Mesodermal cell (in vitro differentiated cells): ENCODE data around the gene C2CD2L. TPM values are rescaled to one million over a fixed set of nuclear protein-coding genes. Genes with fewer than 3 reads are reported as not detected.
"Not testable (repeated sequence)": the region's sequence is repeated elsewhere in the genome, so short reads cannot be mapped to it uniquely, and the experiment has no call there.

Source experiments
- H3K27ac ChIP-seq: 2 replicates; pipeline ENCODE4 v1.7.0; 2013; ENCODE audit warnings: mild to moderate bottlenecking, low read depth, low read length, moderate library complexity; ENCODE audit not compliant: severe bottlenecking
- H3K36me3 ChIP-seq: 2 replicates; pipeline ENCODE4 v1.7.1; 2013; ENCODE audit warnings: mild to moderate bottlenecking, low read length, moderate library complexity; ENCODE audit not compliant: control insufficient read depth, insufficient read depth
- H3K4me1 ChIP-seq: one replicate; pipeline ENCODE4 v1.7.1; 2013; ENCODE audit warnings: mild to moderate bottlenecking, low read length; ENCODE audit not compliant: insufficient read depth, control insufficient read depth, poor library complexity, severe bottlenecking
- H3K4me3 ChIP-seq: 2 replicates; pipeline ENCODE4 v1.7.0; 2013; ENCODE audit warnings: low read length, control low read depth, mild to moderate bottlenecking; ENCODE audit not compliant: insufficient read depth, poor library complexity, severe bottlenecking; ENCODE audit errors: extremely low read depth
- H3K9me3 ChIP-seq: 2 replicates; pipeline ENCODE4 v1.7.1; 2013; ENCODE audit warnings: mild to moderate bottlenecking, low read length, moderate library complexity; ENCODE audit not compliant: control insufficient read depth
- WGBS, 2 experiments: methylation state at CpG; one replicate each; pipeline ENCODE4 v1.1.5; 2013; ENCODE audit warnings: missing lambda C conversion rate in 2 of 2; ENCODE audit not compliant: insufficient coverage in 2 of 2; 5-methylcytosine and 5-hydroxymethylcytosine counted together
- polyA plus RNA-seq, 2 experiments: library from polyadenylated mRNA; stranded (reverse); fragments of 50-300 nt; gene quantifications; one replicate each; pipeline ENCODE4 v1.2.3, GENCODE V29; 2013

C2CD2L gene
- 9.9 TPM for polyA plus RNA-seq (2013, experiment 1 of 2)
- polyA plus RNA-seq (2013, experiment 2 of 2), result 8.1 TPM

DNA sequence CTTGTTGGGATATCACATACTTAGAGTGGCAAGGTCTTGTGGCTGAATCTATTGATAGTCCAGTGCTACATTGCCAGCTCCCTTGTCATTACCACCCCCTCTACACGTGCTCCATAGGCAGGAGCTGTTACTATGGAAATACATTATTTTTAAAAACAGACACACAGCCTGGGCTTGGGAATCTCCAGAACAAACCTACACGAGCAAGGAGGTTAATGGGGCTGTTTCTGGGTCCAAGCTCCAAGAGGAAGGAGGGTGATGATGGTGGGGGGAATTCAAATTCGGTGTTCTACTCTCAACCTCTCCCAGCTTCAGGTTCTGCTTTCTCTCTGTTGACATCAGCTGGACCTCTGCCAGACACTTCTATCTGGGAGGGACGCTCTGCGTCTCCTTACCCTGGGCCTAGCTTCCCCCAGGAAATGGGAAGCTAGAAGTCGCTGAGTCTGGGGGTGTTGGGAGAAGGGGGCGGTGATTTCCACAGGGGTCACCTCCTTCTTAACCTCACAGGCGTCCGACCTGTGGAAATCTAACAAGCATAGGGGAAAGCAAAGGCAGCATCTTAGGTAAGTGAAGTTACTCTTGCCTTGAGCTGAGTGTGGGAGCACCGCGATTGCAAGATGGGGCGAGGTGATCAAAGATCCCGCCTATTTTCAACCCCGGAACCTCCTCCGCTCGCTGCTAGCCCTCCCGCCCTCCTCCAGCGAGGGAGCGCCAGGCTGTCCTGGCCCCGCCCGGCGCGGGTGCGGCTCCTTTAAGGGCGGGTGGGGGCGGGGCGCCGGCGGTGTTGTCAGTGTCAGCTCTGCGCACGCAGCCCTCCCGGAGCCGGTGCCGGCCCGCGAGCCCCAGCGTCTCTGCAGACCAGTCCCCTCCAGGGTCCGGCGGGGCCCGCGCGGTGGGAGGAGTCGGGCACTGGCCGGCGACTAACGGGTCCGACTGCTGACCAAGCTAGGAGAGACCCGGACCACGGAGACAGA, at the start of gene C2CD2L:
Gene C2CD2L (plus strand): TSS at position 781 of the 974 bp plus-strand sequence. CDS start 398 bp downstream, outside the sequence.
- peaks cover 27% of the 10 kb centered on the region for H3K36me3 ChIP-seq
- peaks cover 17% of the 10 kb centered on the region for H3K4me1 ChIP-seq
- peak within 1 kb of the TSS; percentile 72 for H3K27ac ChIP-seq
- no peaks in the 10 kb centered on the region for H3K9me3 ChIP-seq
- peak within 1 kb of the TSS; percentile 75 for H3K4me3 ChIP-seq
- 3% methylated on average over 15 to 37 of the region's 49 CpGs for WGBS, 2 experiments

DNA sequence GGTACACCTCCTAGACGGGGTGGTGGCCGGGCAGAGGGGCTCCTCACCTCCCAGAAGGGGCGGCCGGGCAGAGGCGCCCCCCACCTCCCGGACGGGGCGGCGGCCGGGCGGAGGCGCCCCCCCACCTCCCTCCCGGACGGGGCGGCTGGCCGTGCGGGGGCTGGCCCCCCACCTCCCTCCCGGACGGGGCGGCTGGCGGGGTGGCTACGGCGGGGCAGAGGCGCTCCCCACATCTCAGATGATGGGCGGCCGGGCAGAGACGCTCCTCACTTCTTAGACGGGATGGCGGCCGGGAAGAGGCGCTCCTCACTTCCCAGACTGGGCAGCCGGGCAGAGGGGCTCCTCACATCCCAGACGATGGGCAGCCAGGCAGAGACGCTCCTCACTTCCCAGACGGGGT, 48.0 kb upstream of the C2CD2L start:
- 98% methylated on average over 8 of the region's 35 CpGs; no CpG with 5 or more reads in 1 of the 2 experiments for WGBS, 2 experiments
- H3K4me1 ChIP-seq, H3K9me3 ChIP-seq, H3K4me3 ChIP-seq, H3K27ac ChIP-seq: not testable (repeated sequence)
- peaks cover 17% of the 10 kb centered on the region for H3K36me3 ChIP-seq

DNA sequence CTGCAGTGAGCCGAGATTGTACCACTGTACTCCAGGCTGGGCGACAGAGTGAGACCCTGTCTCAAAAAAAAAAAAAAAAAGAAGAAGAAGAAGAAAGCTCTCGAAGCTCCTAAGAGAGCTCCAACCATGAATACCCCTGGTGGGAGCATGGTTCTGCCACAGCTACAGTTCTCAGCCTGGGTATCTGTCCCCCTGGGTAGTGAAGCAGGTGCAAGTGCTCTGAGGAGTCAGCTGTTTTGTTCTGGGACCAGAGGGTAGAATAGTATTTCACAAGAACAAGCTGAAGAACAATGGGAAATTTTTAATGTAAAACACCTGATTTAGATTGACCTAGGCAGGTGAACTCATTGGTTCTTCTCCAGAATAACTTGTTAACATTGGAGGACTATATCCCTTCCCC, 45.9 kb upstream of the C2CD2L start:
- WGBS, 2 experiments, result 89% methylated on average over 3 of the region's 3 CpGs; no CpG with 5 or more reads in 1 of the 2 experiments

DNA sequence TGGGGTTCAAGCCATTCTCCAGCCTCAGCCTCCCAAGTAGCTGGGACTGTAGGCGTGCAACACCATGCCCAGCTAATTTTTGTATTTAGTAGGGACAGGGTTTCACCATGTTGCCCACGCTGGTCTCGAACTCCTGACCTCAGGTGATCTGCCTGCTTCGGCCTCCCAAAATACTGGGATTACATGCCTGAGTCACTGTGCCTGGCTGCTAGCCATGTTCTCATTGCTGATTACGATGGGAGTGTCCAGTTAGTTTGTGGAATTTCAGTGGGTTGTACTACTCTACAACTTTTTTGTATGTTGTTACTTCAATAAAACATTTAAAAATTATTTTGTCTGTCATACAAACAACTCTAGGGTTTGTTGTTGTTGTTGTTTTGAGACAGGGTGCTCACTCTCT, 44.4 kb upstream of the C2CD2L start:
- Histone ChIP-seq H3K36me3 (peaks cover 2% of the 10 kb centered on the region), H3K4me3 (no peak overlapping the region), H3K4me1 (no peaks in the 10 kb centered on the region), H3K9me3 (no peaks in the 10 kb centered on the region), H3K27ac (no peak overlapping the region)
- 94 to 100% methylated on average over 3 to 4 of the region's 5 CpGs for WGBS, 2 experiments

More for the DNA sequence above, 45.9 kb upstream of the C2CD2L start:
- Histone ChIP-seq H3K4me3 (no peak overlapping the region), H3K27ac (no peak overlapping the region), H3K4me1 (no peaks in the 10 kb centered on the region), H3K36me3 (peaks cover 2% of the 10 kb centered on the region), H3K9me3 (no peaks in the 10 kb centered on the region)

DNA sequence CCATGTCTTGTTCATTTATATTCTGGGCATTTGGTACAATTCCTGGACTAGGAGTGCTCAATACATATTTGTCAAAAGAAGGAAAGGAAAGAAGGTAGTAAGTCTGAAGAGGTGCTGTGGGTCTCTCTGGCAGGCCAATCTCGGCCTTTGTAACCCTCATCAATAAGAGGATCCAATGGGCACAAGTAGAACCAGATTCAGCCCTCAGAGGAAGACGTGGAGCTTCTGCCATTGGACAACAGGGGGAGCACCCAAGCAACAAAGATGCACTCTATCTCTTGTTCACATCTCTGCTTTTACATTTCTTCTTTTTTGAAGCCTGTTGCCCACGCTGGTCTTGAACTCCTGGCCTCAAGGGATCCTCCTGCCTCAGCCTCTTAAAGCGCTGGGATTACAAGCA, 41.8 kb upstream of the C2CD2L start:
- WGBS, 2 experiments, result 33 to 58% methylated on average over 2 to 4 of the region's 4 CpGs
- Histone ChIP-seq H3K9me3 (no peaks in the 10 kb centered on the region), H3K36me3 (peaks cover 7% of the 10 kb centered on the region), H3K27ac (no peak overlapping the region), H3K4me3 (no peak overlapping the region), H3K4me1 (no peaks in the 10 kb centered on the region)

DNA sequence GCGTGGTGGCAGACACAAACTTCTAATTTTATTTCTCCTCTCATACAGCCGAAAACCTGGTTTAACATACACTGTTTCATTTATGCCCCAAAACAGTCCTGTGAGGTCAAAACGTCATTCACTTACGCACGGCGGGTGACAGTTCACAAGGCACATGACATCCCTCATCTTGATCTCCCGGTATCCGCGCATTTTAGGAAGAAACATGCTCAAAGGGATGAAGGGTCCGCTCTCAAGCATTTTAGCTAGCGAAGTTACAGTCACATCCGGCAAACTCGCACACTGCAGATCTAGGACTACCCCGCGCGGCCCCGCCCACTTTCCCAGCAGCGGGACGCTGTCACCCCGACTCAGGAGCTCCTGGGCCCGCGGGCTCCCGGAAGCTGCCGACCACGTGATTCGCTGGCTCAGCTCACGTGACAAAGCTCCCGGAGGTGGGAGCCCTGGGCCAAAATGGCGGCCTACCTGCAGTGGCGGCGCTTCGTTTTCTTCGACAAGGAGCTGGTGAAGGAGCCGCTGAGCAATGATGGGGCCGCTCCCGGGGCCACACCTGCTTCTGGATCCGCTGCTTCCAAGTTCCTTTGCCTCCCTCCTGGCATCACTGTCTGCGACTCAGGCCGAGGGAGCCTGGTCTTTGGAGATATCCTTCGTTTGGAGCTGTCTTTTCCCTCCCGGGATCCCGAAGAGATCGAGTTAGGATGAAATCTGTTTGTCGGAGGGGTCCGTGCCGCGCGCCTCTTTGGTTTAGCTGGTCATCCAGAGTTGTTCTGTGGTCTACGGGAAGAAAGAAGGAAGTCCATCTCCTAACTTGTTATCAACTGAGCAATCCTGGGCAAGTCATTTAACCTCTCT, 39.5 kb upstream of the C2CD2L start, which contains the start of gene VPS11:
Gene VPS11 (plus strand): TSS at position 448 of the 852 bp plus-strand sequence. CDS start 6 bp downstream, at position 454.
- Histone ChIP-seq H3K4me3 (peak within 1 kb of the TSS; percentile 88), H3K36me3 (peaks cover 25% of the 10 kb centered on the region), H3K4me1 (no peaks in the 10 kb centered on the region), H3K9me3 (no peaks in the 10 kb centered on the region), H3K27ac (peak within 1 kb of the TSS; percentile 82)
- 0 to 1% methylated on average over 45 to 46 of the region's 49 CpGs for WGBS, 2 experiments

DNA sequence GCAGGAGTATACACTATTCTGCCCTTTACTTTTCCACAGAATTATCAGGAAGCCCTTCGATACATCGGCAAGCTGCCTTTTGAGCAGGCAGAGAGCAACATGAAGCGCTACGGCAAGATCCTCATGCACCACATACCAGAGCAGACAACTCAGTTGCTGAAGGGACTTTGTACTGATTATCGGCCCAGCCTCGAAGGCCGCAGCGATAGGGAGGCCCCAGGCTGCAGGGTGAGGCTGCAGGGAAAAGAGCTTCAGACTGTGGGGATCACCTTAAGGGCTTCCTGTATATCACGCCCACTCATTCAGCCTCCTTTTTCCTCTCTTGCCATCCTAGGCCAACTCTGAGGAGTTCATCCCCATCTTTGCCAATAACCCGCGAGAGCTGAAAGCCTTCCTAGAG, 29.3 kb upstream of the C2CD2L start:
- H3K9me3 ChIP-seq, result no peaks in the 10 kb centered on the region
- 97 to 100% methylated on average over 7 to 11 of the region's 11 CpGs for WGBS, 2 experiments
- peaks cover 88% of the 10 kb centered on the region for H3K36me3 ChIP-seq
- H3K4me1 ChIP-seq, result no peaks in the 10 kb centered on the region
- no peak overlapping the region for H3K27ac ChIP-seq
- no peak overlapping the region for H3K4me3 ChIP-seq

DNA sequence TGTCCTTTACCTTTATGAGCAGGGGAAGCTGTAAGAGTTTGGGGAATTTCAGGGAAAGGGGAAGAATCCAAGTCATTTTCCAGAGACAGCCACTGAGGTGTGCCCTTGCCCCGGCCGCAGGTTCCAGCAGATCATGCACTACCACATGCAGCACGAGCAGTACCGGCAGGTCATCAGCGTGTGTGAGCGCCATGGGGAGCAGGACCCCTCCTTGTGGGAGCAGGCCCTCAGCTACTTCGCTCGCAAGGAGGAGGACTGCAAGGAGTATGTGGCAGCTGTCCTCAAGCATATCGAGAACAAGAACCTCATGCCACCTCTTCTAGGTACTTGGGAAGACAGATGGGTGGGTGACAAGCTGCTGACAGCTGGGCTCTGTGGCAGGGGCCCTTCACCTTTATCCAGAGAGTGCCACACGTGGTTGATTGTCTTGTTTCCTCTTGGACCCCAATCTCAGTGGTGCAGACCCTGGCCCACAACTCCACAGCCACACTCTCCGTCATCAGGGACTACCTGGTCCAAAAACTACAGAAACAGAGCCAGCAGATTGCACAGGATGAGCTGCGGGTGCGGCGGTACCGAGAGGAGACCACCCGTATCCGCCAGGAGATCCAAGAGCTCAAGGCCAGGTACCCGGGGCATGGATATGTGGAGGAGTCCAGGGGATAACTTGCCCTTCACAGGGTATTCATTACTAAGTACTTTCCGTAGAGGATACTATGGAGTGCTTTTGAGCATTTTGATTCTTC, 28.3 kb upstream of the C2CD2L start:
- H3K27ac ChIP-seq, result no peak overlapping the region
- H3K36me3 ChIP-seq, result peaks cover 78% of the 10 kb centered on the region
- no peaks in the 10 kb centered on the region for H3K4me1 ChIP-seq
- H3K9me3 ChIP-seq, result no peaks in the 10 kb centered on the region
- WGBS, 2 experiments, result 90 to 93% methylated on average over 17 to 18 of the region's 19 CpGs
- H3K4me3 ChIP-seq, result no peak overlapping the region

DNA sequence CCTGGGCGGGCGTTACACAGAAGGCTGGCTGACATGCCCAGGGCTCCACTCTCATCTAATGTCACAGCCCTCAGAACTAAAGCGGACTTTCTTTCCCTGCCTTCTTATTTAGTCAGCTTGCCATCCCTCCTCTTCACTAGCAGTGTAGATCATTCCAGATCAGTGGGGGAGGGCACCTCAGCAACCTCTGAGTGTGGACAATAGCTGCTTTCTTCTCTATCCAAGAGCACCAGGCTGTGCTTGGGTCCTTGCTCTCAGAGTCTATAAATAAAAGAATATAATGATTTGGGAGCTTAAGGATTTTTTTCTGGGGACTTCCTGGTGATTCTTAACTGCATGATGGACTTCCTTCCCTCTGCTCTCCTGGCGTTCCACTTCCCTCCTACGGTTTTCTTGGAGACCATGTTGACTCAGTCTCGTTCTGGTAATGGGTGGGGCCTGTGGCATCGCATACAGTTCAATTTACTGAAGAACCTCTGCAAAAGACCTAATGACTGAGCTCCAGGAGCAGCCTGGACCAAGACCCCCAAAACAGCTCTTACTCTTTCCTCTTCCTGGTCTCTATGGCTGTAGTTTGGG, 25.4 kb upstream of the C2CD2L start:
- Histone ChIP-seq H3K27ac (no peak overlapping the region), H3K4me3 (no peak overlapping the region), H3K36me3 (peaks cover 57% of the 10 kb centered on the region), H3K4me1 (peaks cover 9% of the 10 kb centered on the region), H3K9me3 (no peaks in the 10 kb centered on the region)
- WGBS, 2 experiments, result 94 to 97% methylated on average over 5 to 7 of the region's 7 CpGs
